SH-SY5Y (cell line): Measurements from ENCODE around the gene AREG.

ENCODE experiments used
- GATA2 ChIP-seq: IDR thresholded peaks from 2 replicates; pipeline ENCODE4 v1.6.1; 2011; ENCODE audit warnings: mild to moderate bottlenecking, low read depth, low read length
- GATA3 ChIP-seq: IDR thresholded peaks from 2 replicates; pipeline ENCODE4 v1.6.1; 2011; ENCODE audit warnings: low read depth, mild to moderate bottlenecking, low read length, moderate library complexity

GRCh38 chr4:74474345-74475090 lies 29.6 kb downstream of the AREG start:
- no peak for TF ChIP-seq GATA2
- no peak for TF ChIP-seq GATA3
